Measurements from ENCODE around the gene PRKCH.

DNA sequence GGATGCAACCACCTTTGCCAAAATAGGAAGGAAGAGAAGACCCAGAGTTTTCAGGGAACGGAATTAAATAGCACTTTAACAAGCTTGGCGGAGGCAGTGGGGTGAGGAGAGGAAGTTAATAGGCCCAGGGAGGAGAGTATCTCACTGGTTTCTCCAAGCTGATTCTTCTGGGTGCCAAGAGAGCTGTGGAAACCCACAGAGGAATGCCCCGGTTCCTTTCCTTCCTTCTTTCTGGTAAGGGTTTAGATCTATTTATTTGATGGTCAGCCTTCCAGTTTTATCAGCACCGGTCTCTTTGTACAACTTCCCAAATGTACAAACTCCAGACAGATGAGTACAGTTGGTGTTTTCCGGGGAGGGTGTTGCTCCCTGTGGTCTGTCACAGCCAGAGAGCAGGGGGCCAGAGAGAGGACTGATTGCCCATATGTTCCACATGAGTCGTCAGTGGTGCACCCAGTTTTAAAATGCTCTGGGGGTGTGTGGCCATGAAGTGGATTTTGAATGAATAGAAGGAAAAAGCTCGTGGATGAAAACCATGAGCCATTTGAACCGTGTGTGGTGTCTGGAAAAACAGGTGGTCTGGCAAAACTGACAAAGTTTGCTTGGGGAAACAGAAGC is 26.6 kb downstream of the PRKCH start:
- TF ChIP-seq, protein P1, sequence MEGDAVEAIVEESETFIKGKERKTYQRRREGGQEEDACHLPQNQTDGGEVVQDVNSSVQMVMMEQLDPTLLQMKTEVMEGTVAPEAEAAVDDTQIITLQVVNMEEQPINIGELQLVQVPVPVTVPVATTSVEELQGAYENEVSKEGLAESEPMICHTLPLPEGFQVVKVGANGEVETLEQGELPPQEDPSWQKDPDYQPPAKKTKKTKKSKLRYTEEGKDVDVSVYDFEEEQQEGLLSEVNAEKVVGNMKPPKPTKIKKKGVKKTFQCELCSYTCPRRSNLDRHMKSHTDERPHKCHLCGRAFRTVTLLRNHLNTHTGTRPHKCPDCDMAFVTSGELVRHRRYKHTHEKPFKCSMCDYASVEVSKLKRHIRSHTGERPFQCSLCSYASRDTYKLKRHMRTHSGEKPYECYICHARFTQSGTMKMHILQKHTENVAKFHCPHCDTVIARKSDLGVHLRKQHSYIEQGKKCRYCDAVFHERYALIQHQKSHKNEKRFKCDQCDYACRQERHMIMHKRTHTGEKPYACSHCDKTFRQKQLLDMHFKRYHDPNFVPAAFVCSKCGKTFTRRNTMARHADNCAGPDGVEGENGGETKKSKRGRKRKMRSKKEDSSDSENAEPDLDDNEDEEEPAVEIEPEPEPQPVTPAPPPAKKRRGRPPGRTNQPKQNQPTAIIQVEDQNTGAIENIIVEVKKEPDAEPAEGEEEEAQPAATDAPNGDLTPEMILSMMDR (IDR thresholded peaks at IDR 0.05) = no peak
- no peak for TF ChIP-seq POLR2A (IDR thresholded peaks at IDR 0.05)

All from esophagus squamous epithelium (tissue), 4 donors.